Vagina (tissue), 2 donors: Measurements from ENCODE around the gene FUS. TPM values are rescaled to one million over a fixed set of nuclear protein-coding genes. Genes with fewer than 3 reads are reported as not detected.
"Not testable (repeated sequence)": the region's sequence is repeated elsewhere in the genome, so short reads cannot be mapped to it uniquely, and the experiment has no call there.

Source experiments
- DNase-seq, 2 donors: peaks; one replicate each; pipeline ENCODE4 v3.0.0-alpha.2; 2017; ENCODE audit errors: extremely low spot score in 2 of 2
- H3K27ac ChIP-seq: fragments of 200-600 bp; sonication (generic); one replicate; pipeline ENCODE4 v1.5.1; 2019
- H3K27me3 ChIP-seq: fragments of 200-600 bp; sonication (generic); one replicate; pipeline ENCODE4 v1.5.1; 2019
- H3K36me3 ChIP-seq, 2 donors: fragments of 200-600 bp; sonication (generic); one replicate each; pipeline ENCODE4 v1.5.1; 2017 to 2019
- H3K4me1 ChIP-seq: fragments of 200-600 bp; sonication (generic); one replicate; pipeline ENCODE4 v1.5.1; 2019
- H3K4me3 ChIP-seq, 2 donors: fragments of 200-600 bp; sonication (generic); 1 replicate in 1 of 2; 2 replicates in 1 of 2; pipeline ENCODE4 v1.5.1; 2016 to 2019
- H3K9me3 ChIP-seq: fragments of 200-600 bp; sonication (generic); one replicate; pipeline ENCODE4 v1.5.1; 2019
- POLR2A ChIP-seq, 2 donors: fragments of 450-650 bp; IDR thresholded peaks; one replicate each; pipeline ENCODE4 v1.6.1; 2017; ENCODE audit warnings: antibody characterized with exemption in 2 of 2, mild to moderate bottlenecking in 2 of 2, moderate library complexity in 2 of 2
- POLR2AphosphoS5 ChIP-seq, 2 donors: sonication (generic); formaldehyde crosslinking; IDR thresholded peaks; one replicate each; pipeline ENCODE4 v1.9.0; 2017; ENCODE audit warnings: antibody characterized with exemption in 2 of 2, mild to moderate bottlenecking in 2 of 2, low read depth in 1 of 2; ENCODE audit not compliant: insufficient read depth in 1 of 2
- intact Hi-C: fragments of 100-400 bp; cut with DNase I; formaldehyde crosslinking; loops from one replicate; pipeline ENCODE4 v1.15.1; 2023
- total RNA-seq: library from RNA; depleted of rRNA; stranded (reverse); fragments of >200 nt; gene quantifications from one replicate; pipeline ENCODE4 v1.2.3, GENCODE V29; 2016
- TF ChIP-seq, protein P1 (sequence below), 3 experiments: fragments of 450-650 bp in 2 of 3; fragments of 200-600 bp in 1 of 3; sonication (generic) in 1 of 3; IDR thresholded peaks; one replicate each; pipeline ENCODE4 v1.5.1; 2017 to 2019; ENCODE audit warnings: antibody characterized with exemption in 3 of 3, mild to moderate bottlenecking in 2 of 3, moderate library complexity in 2 of 3

The FUS gene
- total RNA-seq, 1 donor from 2014 or later = 74.2 TPM

DNA sequence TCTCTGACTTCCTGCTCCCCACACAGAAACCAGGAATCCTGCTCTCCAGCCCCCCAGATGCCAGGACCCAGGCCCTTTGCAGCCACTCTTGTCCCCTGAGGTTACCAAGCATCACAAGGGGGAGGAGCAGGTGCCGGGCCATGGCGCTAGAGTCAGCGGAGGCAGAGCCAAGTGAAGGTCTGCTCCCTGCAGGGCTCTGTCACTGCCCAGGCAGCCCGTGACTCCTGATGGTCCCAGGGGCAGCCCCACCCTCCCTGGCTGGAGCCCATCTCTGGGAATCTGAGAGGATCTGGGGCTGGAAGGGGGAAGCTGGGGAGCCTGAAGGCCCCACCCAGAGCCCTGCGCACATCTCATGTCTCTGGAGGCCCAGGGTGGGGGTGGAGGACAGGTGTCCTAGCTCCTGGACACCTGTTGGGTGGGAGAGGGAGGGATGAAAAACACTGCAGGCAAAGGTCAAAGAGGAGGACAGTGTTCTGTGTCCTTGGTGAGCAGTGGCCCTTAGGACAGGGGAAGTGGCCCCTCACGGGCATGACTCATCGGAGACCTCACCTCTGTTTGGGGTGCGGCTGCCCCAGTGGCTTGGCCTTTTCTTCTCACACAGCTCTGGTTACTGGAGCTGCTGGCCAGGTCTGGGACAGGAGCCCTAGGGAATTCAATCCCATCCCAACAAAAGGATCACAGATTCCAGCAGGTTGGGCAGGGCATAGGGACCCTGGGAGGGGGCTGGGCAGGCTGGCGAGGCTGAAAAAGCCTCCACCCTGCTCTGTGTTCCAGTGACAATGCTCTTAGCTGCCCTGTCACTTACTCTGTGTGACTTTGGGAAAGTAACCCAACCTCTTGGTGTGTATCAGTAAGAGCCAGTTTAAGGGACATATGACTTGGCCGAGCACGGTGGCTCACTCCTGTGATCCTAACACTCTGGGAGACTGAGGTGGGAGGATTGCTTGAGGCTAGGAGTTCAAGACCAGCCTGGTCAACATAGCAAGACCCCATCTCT lies 29.7 kb upstream of the FUS start, which contains the start of gene PRSS36:
Gene PRSS36, minus strand, starts transcription at position 173 of the 997 bp plus-strand sequence. Its CDS starts 31 bp downstream, at position 142.
- intact Hi-C loops = loop anchor here (10.0 kb wide), 1 partner anchor 65 kb away; the partner anchor contains the start of gene PRSS53
- no peaks in the 10 kb centered on the region for H3K27me3 ChIP-seq
- no peak within 1 kb of the TSS for H3K4me3 ChIP-seq
- no peak within 1 kb of the TSS for H3K27ac ChIP-seq
- DNase-seq = peak in 1 of 2 donors; percentile 71
- no peaks in the 10 kb centered on the region for H3K9me3 ChIP-seq
- peaks cover 4% of the 10 kb centered on the region for H3K4me1 ChIP-seq
- TF ChIP-seq, protein P1, sequence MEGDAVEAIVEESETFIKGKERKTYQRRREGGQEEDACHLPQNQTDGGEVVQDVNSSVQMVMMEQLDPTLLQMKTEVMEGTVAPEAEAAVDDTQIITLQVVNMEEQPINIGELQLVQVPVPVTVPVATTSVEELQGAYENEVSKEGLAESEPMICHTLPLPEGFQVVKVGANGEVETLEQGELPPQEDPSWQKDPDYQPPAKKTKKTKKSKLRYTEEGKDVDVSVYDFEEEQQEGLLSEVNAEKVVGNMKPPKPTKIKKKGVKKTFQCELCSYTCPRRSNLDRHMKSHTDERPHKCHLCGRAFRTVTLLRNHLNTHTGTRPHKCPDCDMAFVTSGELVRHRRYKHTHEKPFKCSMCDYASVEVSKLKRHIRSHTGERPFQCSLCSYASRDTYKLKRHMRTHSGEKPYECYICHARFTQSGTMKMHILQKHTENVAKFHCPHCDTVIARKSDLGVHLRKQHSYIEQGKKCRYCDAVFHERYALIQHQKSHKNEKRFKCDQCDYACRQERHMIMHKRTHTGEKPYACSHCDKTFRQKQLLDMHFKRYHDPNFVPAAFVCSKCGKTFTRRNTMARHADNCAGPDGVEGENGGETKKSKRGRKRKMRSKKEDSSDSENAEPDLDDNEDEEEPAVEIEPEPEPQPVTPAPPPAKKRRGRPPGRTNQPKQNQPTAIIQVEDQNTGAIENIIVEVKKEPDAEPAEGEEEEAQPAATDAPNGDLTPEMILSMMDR (IDR thresholded peaks at IDR 0.05) = no peak
- no peak for TF ChIP-seq POLR2A (IDR thresholded peaks at IDR 0.05)
- no peak for TF ChIP-seq POLR2AphosphoS5 (IDR thresholded peaks at IDR 0.05; ENCODE audit: insufficient read depth in 1 of 2, low read depth in 1 of 2)
- no peaks in the 10 kb centered on the region for H3K36me3 ChIP-seq

DNA sequence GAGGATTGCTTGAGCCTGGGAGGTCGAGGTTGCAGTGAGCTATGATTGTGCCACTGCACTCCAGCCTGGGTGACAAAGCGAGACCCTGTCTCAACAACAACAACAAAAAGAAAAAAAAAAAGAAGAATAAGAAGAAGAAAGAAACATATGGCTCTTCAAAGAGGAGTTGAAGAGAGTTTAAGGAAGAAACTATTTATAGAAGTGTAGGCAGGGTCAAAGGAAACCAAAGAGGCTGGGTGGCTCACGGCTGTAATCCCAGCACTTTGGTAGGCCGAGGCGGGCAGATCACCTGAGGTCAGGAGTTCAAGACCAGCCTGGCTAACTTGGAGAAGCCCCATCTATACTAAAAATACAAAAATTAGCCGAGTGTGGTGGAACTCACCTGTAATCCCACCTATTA lies 29.0 kb upstream of the FUS start:
- DNase-seq, H3K4me3 ChIP-seq, H3K36me3 ChIP-seq, H3K9me3 ChIP-seq, H3K27me3 ChIP-seq, intact Hi-C loops, H3K4me1 ChIP-seq, H3K27ac ChIP-seq: not testable (repeated sequence)

DNA sequence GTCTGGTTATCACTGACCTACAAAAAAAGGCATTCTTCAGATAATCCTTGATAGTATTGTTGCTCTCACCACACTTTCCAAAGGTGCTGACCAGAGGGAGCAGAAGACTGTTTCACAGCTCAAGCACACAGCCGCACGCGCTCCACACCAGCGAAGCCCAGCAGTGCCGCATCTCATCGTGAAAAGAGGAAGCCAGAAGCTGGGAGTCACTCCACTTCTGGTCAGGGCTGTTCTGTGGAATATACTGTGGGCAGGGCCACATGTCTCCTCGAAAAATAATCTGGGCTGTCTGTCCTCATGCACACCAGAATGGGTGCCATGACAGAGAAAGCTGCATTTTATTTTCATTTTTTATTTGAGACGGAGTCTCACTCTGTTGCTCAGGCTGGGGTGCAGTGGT lies 22.8 kb upstream of the FUS start:
- TF ChIP-seq POLR2A (IDR thresholded peaks at IDR 0.05) (no peak), POLR2AphosphoS5 (IDR thresholded peaks at IDR 0.05; ENCODE audit: insufficient read depth in 1 of 2, low read depth in 1 of 2) (no peak)
- TF ChIP-seq, protein P1 (IDR thresholded peaks at IDR 0.05) = no peak
- Histone ChIP-seq H3K4me1 (no peaks in the 10 kb centered on the region), H3K9me3 (no peaks in the 10 kb centered on the region), H3K27ac (no peak overlapping the region), H3K4me3 (no peak overlapping the region), H3K27me3 (no peaks in the 10 kb centered on the region), H3K36me3 (no peaks in the 10 kb centered on the region)
- DNase-seq = no peak
- intact Hi-C loops = no loop called here

DNA sequence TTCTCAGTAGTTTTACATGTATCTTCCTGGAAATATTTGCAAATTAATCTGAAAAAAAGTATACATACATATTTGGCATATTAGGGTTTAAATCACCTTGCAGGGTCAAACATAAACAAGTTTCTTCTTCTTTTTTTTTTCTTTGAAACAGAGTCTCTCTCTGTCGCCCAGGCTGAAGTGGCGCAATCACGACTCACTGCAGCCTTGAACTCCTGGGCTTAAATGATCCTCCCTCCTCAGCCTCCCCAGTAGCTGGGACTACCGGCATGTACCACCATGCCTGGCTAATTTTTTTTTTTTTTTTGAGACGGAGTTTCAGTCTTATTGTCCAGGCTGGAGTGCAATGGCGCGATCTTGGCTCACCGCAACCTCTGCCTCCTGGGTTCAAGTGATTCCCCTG lies 12.6 kb upstream of the FUS start:
- DNase-seq = no peak
- H3K27me3 ChIP-seq = no peaks in the 10 kb centered on the region
- no peak for TF ChIP-seq POLR2AphosphoS5 (IDR thresholded peaks at IDR 0.05; ENCODE audit: insufficient read depth in 1 of 2, low read depth in 1 of 2)
- TF ChIP-seq, protein P1 (IDR thresholded peaks at IDR 0.05) = no peak
- TF ChIP-seq POLR2A (IDR thresholded peaks at IDR 0.05) = no peak
- intact Hi-C loops = no loop called here
- no peaks in the 10 kb centered on the region for H3K36me3 ChIP-seq
- H3K27ac ChIP-seq = no peak overlapping the region
- H3K4me3 ChIP-seq = no peak overlapping the region
- no peaks in the 10 kb centered on the region for H3K4me1 ChIP-seq
- no peaks in the 10 kb centered on the region for H3K9me3 ChIP-seq

DNA sequence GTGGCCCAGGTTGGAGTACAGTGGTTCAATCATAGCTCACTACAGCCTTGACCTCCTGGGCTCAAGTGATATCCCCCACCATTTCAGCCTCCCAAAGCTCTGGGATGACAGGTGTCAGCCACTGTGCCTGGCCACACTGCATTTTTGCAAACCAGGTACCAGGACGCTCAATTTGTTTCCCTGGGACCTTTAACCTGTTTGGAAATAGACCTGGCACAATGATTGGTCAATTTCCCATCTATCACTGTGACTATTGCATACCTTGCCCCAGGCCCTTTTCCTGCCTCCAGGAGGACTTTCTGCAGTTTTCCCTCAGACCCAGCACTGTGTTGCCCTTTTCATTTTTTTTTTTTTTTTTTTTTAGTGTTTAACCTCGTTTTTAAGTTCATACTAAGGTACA lies 11.1 kb upstream of the FUS start:
- Histone ChIP-seq H3K9me3 (no peaks in the 10 kb centered on the region), H3K4me1 (no peaks in the 10 kb centered on the region), H3K4me3 (no peak overlapping the region), H3K27ac (no peak overlapping the region), H3K36me3 (no peaks in the 10 kb centered on the region), H3K27me3 (no peaks in the 10 kb centered on the region)
- TF ChIP-seq POLR2AphosphoS5 (IDR thresholded peaks at IDR 0.05; ENCODE audit: insufficient read depth in 1 of 2, low read depth in 1 of 2) = no peak
- TF ChIP-seq POLR2A (IDR thresholded peaks at IDR 0.05) = no peak
- TF ChIP-seq, protein P1 (IDR thresholded peaks at IDR 0.05) = no peak
- DNase-seq = no peak
- intact Hi-C loops = no loop called here

DNA sequence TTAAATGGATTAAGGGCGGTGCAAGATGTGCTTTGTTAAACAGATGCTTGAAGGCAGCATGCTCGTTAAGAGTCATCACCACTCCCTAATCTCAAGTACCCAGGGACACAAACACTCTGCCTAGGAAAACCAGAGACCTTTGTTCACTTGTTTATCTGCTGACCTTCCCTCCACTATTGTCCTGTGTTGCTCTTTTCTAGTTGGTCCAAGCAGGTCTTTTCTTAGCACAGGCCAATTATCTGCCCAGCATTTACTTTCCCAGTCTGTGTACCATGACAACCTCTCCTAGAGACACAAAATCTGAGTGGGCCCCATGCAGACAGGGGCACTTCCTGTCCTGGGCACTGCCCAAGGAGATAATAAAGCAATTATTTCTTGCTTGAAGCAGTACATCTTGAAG lies 9.9 kb upstream of the FUS start:
- H3K27me3 ChIP-seq, intact Hi-C loops, H3K9me3 ChIP-seq, DNase-seq, H3K4me3 ChIP-seq, H3K4me1 ChIP-seq, H3K27ac ChIP-seq, H3K36me3 ChIP-seq: not testable (repeated sequence)
